ENCODE measurements around the gene FAM20B. TPM values are rescaled to one million over a fixed set of nuclear protein-coding genes. Genes with fewer than 3 reads are reported as not detected.

Gene FAM20B
- total and polyA plus RNA-seq, 4 donors = 3.1 to 39.8 (median 13.6) TPM

- no peak overlapping the region for H3K27ac ChIP-seq (ENCODE audit: low read depth in 1 of 2, low read length in 2 of 2)
- peaks cover 24 to 78% (median 71%) of the 10 kb centered on the region in 4 donors for H3K4me1 ChIP-seq (ENCODE audit: control insufficient read depth in 4 of 4, insufficient read depth in 4 of 4, low read length in 3 of 4)
- no peaks in the 10 kb centered on the region for H3K27me3 ChIP-seq (ENCODE audit: control insufficient read depth in 4 of 4, insufficient read depth in 4 of 4, low read length in 3 of 4)
- peaks cover 5 to 32% (median 26%) of the 10 kb centered on the region in 4 donors for H3K36me3 ChIP-seq (ENCODE audit: control insufficient read depth in 4 of 4, insufficient read depth in 3 of 4, low read depth in 1 of 4, low read length in 3 of 4)
- TF ChIP-seq HNF4G (IDR thresholded peaks at IDR 0.05) (no peak), CTCF (IDR thresholded peaks at IDR 0.05; ENCODE audit: low read depth, low read length, missing input control) (no peak), MAX (IDR thresholded peaks at IDR 0.05) (no peak), YY1 (IDR thresholded peaks at IDR 0.05) (no peak), SP1 (IDR thresholded peaks at IDR 0.05) (no peak), REST (IDR thresholded peaks at IDR 0.05) (no peak), NR2F2 (IDR thresholded peaks at IDR 0.05) (no peak), RAD21 (IDR thresholded peaks at IDR 0.05) (no peak), EGR1 (IDR thresholded peaks at IDR 0.05; ENCODE audit: low read depth in 2 of 2) (no peak), TAF1 (conservative IDR thresholded peaks at IDR 0.05) (no peak), FOXA1 (IDR thresholded peaks at IDR 0.05) (no peak), GABPA (IDR thresholded peaks at IDR 0.05 in 1 of 2, conservative IDR thresholded peaks at IDR 0.05 in 1 of 2) (no peak), JUND (IDR thresholded peaks at IDR 0.05) (no peak), ATF3 (IDR thresholded peaks at IDR 0.05) (no peak), FOXA2 (IDR thresholded peaks at IDR 0.05) (no peak)
- no peak overlapping the region for H3K9ac ChIP-seq (ENCODE audit: low read depth in 1 of 2, low read length in 2 of 2)
- no peak overlapping the region for H3K4me3 ChIP-seq (ENCODE audit: low read depth in 1 of 3, low read length in 3 of 3)
- no peaks in the 10 kb centered on the region for H3K9me3 ChIP-seq (ENCODE audit: control insufficient read depth in 4 of 4, low read length in 3 of 4)
- WGBS = 92% methylated on average over 9 of the region's 9 CpGs
- no peak for DNase-seq (ENCODE audit: low spot score)
These were observed 67.3 kb downstream of the FAM20B start for GRCh38 chr1:179092896-179093461.

- 81% methylated on average over 5 of the region's 5 CpGs for WGBS
- Histone ChIP-seq H3K27ac (ENCODE audit: low read depth in 1 of 2, low read length in 2 of 2) (no peak overlapping the region), H3K27me3 (ENCODE audit: control insufficient read depth in 4 of 4, insufficient read depth in 4 of 4, low read length in 3 of 4) (no peaks in the 10 kb centered on the region), H3K9ac (ENCODE audit: low read depth in 1 of 2, low read length in 2 of 2) (no peak overlapping the region), H3K4me1 (ENCODE audit: control insufficient read depth in 4 of 4, insufficient read depth in 4 of 4, low read length in 3 of 4) (peaks cover 21 to 62% (median 59%) of the 10 kb centered on the region in 4 donors), H3K9me3 (ENCODE audit: control insufficient read depth in 4 of 4, low read length in 3 of 4) (no peaks in the 10 kb centered on the region), H3K36me3 (ENCODE audit: control insufficient read depth in 4 of 4, insufficient read depth in 3 of 4, low read depth in 1 of 4, low read length in 3 of 4) (peaks cover 5 to 29% (median 24%) of the 10 kb centered on the region in 4 donors), H3K4me3 (ENCODE audit: low read depth in 1 of 3, low read length in 3 of 3) (no peak overlapping the region)
- no peak for DNase-seq (ENCODE audit: low spot score)
- TF ChIP-seq RAD21 (IDR thresholded peaks at IDR 0.05) = no peak
- TF ChIP-seq YY1 (IDR thresholded peaks at IDR 0.05) = no peak
- TF ChIP-seq ATF3 (IDR thresholded peaks at IDR 0.05) = no peak
These were observed 69.1 kb downstream of the FAM20B start for GRCh38 chr1:179094818-179095217.

All from liver (tissue), 9 donors.